HT-29 (cell line): ENCODE measurements around the gene PPBP. TPM values are rescaled to one million over a fixed set of nuclear protein-coding genes. Genes with fewer than 3 reads are reported as not detected.
A peak's percentile ranks its signal among the peaks of the same experiment; 100 is the strongest.

Experiments
- DNase-seq: peaks from one replicate; pipeline ENCODE4 v3.0.0-alpha.2; 2015; ENCODE audit warnings: low spot score
- small RNA-seq: library from RNA; depleted of rRNA; stranded (forward); fragments of <200 nt; gene quantifications from one replicate; pipeline ENCODE3, GENCODE V24; 2014
- total RNA-seq: library from RNA; depleted of rRNA; stranded (reverse); fragments of >200 nt; shearing (Covaris generic); gene quantifications from 2 replicates; pipeline ENCODE4 v1.2.3, GENCODE V29; 2014; rRNA removed

Gene PPBP
- total RNA-seq, 1 experiment from 2014 or later = not detected

DNA sequence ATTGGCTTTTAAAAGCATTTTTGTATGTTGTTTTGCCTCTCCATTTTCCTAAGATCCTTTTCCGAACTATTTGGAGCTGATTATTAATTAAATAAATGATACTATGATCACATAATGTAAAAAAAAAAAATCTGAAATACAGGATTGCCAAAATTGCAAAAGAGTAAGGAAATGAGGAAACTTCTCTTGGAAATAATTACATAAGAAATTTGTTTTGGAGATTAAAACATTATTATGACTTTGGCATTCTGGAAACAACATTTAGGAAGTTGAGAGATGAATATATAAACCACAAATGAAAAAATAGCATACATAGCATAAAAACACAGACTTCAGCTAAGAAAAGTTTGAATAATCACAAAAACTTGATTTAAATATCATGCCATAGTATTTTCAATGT lies 39.7 kb downstream of the PPBP start:
- DNase-seq = no peak

DNA sequence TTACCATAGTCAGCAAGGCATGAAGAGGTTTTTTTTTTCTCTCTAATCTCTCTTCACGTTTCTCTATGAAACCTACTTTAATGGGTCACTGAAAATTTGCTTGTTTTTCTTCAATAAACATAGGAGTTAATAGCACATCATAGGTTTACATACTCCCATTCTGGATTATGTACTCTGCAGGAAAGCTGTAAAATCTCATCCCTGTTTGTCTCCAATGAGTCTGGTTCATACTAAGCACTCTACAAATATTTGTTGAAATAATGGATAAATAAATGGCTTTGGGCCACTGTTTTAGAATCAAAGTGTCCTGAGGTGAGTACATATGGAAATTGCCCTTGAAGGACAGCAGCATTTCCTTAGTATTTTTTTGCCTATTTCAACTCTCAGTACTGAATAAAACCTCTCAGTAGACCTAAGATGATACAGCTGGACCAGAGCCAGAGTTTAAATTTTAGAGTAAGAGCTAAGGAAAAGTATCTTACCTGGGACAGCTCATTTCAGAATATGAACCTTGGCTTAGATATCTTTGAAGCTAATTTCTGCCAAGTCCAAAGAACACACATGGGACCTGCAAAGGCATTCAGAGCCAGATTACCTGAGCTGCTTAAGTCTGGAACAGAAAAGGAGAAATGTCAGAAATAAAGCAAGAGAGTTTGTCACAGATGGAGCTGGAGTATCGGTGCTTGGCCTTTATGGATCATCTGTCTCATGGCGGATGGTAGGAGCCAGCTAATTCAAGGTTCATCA lies 40.6 kb downstream of the PPBP start:
- no peak for DNase-seq

DNA sequence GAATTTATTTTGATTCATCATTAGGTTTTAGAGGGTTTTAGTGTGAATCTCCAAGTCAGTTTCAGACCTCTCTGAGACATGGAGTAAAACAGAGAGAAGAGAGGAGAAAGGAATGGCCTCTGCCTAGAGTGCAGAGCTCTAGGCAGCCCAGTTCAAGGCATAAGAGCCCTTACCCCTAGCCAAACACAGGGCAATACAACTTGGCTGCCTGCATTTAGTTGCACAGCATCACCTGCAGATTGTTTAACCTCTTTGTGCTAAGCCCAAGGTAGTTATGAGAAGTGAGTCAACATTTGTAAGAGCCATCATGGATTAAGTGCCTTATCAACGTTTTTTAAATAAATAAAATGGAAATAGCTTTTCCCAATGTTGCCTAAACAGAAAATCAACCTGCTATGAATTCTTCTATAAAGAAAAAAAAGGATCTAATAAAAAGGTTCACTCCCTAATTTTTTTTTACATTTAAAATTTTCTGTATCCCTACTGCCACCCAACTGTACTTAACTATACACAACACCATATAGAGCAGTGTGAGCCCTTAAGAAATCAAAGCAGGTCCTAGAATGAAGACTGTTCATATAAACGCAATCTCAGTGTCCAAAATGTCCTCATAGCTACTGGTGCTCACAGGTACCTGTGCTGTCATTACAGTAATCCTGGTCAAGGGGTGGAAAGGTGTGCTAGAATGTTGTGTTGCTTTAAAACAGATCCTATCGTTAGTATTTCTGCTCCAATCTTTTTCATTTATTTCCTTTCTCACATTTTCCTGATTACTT lies 42.1 kb downstream of the PPBP start:
- no peak for DNase-seq

DNA sequence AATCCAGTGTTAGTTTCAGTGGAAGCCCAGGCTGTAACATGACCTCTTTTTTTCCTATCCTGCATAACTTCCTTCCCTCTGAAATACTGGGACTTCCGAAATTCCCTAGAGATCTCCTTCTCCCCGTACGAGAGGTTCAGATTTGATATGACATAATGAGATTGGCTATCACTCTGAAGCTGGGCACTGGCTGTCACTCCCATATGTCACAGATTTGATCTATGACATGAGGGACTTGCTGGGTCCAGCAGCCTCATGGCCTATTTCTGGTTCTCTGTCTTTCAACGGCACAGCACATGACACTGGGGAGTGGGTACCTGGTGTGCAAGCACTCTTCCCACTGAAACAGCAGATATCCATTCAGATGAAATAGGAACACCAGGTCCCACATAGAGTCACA lies 42.9 kb downstream of the PPBP start:
- no peak for DNase-seq

DNA sequence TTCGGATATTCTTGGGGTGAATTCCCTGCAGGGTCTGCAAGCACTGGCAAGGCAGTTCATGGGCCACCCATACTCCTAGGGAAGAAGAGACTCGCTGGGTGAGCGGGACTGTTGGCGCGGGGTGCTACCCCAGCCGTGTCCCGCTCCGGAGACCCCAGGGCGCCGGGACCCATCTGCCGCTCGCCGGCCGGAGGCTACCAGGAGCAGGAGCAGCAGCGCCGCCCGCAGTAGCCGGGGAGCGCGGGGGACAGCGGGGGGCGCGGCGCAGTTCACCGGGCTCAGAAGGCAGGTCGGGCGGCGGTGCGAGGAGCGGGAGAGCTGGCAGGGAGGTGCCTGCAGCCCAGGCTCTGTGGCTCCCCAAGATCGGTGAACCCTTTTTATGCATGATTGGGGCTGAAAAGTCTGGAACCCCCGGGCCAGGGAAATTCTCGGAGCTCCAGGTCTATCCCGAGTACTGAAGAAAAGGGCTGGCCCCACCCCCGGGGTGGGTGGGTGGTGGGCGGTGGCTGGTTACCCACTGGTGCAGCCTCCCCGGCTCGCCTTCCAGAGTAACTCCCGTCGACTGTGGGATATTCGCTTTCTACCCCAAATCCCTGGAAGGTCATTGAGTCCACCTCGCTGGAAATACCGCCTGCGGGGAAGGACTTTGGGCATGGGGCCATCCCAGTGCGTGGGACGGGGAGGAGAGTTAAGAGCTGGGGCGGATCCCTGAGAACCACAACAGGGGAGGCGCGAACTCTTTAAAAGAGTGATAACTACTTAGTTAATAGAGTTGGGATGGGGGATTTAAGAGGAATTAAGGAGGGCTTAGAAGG lies 43.7 kb downstream of the PPBP start:
- DNase-seq = no peak

DNA sequence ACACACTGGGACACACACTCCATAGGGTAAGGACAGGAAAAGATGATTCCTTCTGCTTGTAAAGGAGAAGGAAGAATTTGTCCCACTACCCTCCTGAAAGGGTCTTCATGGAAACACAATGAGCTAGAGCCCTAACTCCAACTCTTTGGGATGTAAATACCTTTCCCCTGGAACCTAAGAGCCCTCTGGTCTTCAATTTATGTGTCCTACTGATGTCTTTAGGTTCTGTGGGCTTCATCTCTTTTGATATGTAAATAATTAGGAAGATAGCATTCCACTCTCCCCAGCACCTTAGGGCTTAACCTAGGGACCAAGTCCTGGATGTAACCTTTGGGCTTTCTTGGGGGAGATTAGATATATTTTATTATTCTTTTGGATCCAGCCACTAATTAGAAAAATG lies 44.4 kb downstream of the PPBP start:
- no peak for DNase-seq

DNA sequence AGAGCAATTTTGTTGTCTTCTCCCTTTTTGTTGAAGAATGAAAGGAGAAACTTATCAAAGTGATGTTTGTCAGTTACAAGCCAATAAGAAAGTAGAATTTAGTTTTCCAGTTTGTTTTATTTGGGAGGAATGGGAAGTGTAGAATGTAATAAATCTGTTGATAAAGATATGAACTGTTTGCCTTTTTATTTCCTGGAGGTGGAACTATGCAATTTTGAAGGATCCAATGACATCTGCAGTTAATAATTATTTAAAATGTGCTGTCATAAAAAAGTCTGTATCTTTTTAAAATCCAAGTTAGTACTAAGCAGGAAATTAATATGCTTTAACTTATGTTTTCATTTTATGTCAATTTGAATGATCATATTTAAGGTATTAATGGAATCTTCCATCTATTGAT lies 51.0 kb downstream of the PPBP start:
- DNase-seq = peak; percentile 41

Small RNA genes lying within 50 kb of the gene (small RNA-seq; reads per million reads assigned to genes)
- not detected for gene RN7SL218P

Other genes with a start within 250 kb of the PPBP start
- 2.6 and 4.4 TPM in 2 replicates for gene CXCL8, start 247.6 kb downstream of the PPBP start, total RNA-seq
- gene CXCL6, start 151.5 kb downstream of the PPBP start, total RNA-seq = 0.29 and 2.3 TPM in 2 replicates
- gene PF4V1, start 134.9 kb downstream of the PPBP start, total RNA-seq = not detected in 2 replicates
- 3.6 and 5.2 TPM in 2 replicates for gene CXCL1, start 118.8 kb downstream of the PPBP start, total RNA-seq
- gene PF4, start 6.2 kb downstream of the PPBP start, total RNA-seq = 0.37 and 1.1 TPM in 2 replicates
- gene CXCL5, start 10.5 kb upstream of the PPBP start, total RNA-seq = not detected in 2 replicates
- 1.1 and 1.5 TPM in 2 replicates for gene CXCL3, start 50.5 kb upstream of the PPBP start, total RNA-seq
- 3.1 and 8.3 TPM in 2 replicates for gene CXCL2, start 111.0 kb upstream of the PPBP start, total RNA-seq
- gene MTHFD2L, start 169.9 kb upstream of the PPBP start, total RNA-seq = 18.4 and 32.9 TPM in 2 replicates